GM21737 (cell line): ENCODE measurements around the gene PLCH2.

Experiments
- ATAC-seq: cut with Tn5 transposase; IDR thresholded peaks from one replicate; pipeline ENCODE4 v1.9.1; 2021; ENCODE audit warnings: mild to moderate bottlenecking, moderate library complexity; ENCODE audit not compliant: unreplicated experiment

PLCH2 gene

DNA sequence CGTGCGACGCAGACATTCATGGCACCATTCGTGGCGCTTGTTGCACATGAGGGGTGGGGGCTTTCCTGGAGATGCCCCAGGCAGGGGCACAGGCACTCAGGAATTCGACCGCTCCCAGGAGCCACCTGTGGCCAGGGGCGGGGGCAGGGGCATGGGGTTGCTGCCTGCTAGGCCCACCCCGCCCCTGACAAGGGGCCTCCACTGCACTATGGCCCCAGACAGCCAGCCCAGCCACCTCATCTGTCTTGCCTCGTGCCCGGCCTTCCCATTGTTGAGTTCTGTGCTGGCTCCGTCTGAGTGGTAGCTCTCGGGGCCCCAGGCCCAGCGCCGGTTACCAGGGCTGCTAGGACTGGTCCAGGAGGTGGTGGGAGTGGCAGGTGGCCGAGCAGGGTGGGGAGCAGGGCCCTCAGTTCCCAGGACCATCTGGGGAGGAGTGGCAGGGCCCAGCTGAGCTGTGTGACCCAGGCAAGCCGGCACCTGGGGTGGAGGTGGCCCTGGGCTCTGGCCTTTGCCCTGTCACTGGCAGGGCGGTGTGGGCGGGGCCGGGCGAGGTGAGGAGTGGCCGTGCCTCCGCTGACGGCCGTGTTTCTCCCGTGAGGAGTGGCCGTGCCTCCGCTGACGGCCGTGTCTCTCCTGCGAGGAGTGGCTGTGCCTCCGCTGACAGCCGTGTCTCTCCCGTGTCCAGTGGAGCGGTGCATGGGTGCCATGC lies 1.9 kb downstream of the PLCH2 start:
- ATAC-seq: no peak

DNA sequence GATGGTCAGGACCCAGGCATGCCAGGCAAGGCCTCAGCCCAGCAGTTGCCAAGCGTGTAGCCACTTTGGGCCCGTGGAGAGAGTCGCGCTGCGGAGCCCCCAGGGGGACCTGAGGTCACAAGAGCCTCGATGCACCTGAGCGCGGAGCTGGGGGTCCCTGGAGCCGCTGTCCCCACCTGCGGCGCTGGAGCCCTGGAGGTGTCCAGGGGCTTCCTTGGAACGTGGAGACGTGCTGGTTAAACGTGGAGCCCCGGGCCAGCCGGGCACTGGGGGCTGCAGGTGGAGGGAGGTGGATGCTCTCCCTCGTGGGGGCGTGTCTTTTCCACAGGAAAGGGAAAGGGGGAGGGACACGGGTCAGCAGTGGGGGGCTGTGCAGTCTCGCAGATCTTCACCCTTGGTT lies 3.1 kb downstream of the PLCH2 start:
- no peak for ATAC-seq

DNA sequence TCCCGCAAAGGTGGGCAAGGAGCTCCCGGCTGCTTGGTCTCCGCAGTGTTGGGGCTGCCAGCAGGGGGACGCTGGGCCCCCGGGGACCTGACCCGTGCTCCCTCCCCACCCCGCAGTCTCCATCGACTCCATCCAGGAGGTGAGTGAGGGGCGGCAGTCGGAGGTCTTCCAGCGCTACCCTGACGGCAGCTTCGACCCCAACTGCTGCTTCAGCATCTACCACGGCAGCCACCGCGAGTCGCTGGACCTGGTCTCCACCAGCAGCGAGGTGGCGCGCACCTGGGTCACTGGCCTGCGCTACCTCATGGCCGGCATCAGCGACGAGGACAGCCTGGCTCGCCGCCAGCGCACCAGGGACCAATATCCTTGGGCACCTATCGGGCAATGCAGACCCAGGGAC lies 3.5 kb downstream of the PLCH2 start:
- no peak for ATAC-seq

DNA sequence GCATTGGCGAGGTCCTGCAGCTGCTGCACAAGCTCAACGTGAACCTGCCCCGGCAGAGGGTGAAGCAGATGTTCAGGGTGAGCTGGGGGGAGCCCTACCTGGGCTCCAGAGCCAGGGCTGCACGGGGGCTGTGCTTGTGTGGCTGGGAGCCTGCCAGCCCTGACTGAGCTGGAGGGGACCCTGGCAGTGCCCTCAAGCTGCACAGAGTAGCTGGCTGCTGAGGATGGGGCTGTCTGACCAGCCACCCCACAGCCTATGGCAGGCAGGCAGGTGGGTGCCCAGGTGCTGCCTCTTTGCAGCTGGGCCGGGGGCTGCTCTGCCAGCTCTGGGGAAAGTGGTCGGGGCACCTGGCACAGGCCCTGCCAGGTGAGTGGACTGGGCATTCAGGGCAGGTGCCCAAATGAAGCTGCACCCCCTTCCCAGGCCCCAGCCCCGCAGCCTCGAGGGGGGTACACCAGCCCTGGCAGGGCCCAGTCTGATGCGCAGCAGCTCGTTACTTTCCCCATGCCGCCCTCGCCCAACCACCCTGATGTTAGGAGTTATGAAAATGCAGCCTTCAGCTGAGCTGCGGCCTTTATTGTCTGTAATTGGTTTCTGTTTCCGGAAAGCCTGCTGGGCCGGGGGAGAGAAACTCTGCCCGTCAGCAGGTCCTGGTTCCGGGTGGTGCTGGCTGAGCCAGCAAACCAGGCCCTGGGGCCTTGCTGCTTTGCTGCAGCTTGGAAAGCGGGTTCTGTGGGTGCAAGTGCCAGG lies 4.3 kb downstream of the PLCH2 start:
- ATAC-seq: no peak

DNA sequence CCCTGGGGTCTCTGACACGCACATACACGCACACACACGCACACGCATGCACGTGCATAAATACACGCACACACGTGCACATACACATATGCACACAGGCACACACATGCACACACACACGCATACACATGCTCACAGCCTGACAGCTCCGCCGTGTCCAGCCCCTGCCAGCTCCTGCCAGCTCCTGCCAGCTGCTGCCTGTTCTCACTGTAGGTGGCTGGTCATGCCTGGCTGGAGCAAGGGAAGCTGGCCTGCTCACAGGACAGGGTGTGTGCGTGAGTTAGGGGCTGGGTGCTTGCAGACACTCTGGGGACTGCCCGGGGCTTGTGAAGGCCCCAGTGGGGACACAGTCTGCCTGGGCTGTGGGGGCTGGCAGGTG lies 4.9 kb downstream of the PLCH2 start:
- no peak for ATAC-seq

DNA sequence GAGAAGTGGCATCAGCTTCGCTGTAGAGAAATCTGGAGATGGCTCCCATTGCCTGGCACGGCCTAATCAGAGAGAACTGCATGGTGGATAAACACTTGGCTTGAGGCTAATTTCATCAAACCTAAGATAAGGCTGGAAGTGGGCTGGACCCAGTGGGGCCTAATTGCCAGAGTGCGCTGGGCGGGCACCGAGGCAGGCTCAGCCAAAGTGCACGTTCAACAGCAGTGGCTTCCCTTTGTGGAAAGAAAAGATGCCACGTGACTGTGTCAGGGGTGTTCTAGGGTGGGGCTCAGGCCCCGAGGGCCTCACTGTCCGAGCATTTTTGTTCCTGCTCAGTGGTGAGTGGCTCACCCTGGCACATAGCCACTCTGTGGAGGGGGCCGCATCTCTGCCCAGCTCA lies 5.8 kb downstream of the PLCH2 start:
- ATAC-seq: no peak

DNA sequence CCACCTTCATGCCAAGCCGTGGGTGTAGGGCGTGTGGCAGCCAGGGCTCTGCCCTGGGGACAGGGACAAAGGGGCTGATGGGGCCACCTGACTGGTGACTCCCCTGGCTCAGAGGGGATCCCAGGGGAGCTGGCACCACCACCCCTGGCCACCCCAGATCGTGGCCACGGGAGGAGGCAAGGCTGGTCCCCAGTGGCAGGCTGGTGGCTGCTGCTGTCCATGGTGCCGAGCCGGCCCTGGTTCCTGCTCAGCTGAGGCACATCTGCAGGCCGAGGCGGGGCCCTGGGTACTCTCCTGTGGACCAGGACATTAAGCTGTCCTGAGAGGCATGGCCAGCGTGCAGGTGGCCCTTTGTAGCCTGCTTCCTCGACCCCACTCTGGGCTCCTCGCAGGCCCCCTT lies 6.5 kb downstream of the PLCH2 start:
- ATAC-seq: no peak

DNA sequence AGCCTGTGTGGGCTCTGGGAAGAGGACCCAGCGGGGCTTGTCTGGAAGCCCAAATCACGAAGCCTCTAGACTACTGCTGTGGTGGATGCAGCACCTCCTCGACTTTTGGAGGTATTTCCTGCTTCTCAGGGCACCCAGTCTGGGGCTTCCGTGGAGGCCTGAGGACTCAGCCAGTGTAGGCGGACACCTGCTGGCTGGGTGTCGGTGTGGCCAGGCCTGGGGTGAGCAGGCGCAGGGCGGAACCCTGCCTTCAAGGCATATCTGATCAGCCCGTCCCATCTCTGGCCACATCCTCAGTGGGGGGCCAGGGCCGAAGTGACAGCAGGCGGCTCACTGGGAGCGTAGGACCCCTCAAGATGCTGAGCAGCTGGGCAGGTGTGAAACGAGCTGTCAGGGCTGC lies 6.9 kb downstream of the PLCH2 start:
- ATAC-seq: no peak

DNA sequence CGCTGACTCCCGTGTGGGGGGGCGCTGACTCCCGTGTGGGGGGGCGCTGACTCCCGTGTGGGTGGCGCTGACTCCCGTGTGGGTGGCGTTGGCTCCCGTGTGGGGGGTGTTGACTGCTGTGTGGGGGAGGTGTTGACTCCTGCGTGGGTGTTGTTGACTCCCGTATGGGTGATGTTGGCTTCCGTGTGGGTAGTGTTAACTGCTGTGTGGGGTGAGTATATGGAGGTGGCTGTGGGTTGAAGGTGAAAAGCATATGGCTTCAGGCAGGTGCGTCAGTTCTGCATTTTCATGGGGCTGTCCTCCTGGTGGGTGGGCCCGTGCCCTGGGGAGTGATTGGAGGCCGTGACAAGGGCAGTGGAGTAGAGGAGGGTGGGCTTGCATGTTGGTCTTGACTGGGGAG lies 7.9 kb downstream of the PLCH2 start:
- ATAC-seq: no peak

DNA sequence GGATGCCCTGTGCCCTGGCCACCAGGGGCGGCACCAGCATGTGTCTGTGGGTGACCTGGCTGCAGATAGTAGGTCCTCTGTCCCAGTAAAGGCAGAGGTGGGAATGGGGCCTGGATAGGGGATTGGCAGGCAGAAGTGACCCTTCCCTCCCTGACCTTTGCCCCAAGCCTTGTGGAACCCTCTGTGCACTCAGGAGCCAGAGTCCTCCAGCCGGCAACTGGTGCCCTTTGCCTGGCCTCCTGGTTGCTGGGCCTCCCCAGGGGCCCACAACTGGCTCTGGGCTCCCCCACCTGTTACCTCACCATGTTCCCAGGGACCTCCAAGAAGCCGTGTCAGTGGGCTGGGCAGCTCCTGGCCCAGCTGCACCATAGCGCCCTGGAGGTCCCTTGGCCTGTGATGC lies 10.0 kb downstream of the PLCH2 start:
- no peak for ATAC-seq

DNA sequence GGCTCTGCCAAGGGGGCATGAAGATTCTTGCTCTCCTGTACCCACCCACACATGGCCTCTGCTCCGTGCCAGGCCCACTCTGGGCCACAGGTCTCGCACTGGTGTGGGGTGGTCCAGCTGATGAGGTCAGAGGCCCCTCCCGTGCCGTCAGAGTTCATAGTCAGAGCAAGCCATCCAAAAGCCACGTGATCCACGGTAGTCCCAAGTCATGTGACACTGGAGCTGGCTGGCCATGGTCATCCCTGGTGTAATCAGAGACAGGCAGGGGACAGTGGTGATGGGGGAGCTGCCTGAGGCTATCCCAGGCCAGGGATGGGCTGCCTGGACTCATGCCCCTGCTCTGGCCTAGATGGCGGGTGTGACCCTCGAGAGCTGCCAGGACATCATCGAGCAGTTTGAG lies 10.5 kb downstream of the PLCH2 start:
- ATAC-seq: no peak

DNA sequence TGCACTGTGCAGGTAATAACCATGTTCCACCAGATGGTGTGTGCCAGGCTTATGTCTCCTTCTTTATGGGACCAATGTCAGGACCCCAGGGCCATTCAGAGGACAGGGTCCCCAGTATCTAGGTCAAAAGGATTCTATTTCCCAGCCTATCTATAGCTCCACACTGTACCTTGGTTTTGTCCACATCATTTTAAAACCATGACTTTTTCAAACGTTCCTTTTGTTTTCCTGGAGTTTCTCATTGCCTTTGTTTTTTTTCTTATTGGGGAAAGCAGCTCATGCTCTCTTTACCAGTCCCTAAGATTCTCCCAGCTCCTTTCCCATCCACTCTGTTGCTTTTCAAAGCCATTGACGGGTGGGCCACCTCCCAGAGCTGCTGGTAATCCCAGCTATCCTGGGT lies 12.6 kb downstream of the PLCH2 start:
- ATAC-seq: no peak

DNA sequence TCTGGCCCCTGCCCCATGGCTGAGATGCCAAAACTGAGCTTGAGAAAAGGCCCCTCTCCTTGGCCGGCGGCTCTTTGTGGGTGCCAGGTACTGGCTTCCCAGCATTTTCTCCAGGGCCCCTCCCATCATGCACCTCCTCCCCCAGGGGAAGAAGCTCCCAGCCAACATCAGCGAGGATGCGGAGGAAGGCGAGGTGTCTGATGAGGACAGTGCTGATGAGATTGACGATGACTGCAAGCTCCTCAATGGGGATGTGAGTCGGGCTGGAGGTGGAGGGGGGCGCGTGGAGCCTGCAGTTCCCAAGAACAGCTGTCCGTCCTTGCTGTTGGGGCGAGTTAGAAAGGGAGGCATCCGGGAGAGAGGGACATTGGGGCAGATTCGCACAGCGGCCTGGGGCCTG lies 13.5 kb downstream of the PLCH2 start:
- no peak for ATAC-seq

DNA sequence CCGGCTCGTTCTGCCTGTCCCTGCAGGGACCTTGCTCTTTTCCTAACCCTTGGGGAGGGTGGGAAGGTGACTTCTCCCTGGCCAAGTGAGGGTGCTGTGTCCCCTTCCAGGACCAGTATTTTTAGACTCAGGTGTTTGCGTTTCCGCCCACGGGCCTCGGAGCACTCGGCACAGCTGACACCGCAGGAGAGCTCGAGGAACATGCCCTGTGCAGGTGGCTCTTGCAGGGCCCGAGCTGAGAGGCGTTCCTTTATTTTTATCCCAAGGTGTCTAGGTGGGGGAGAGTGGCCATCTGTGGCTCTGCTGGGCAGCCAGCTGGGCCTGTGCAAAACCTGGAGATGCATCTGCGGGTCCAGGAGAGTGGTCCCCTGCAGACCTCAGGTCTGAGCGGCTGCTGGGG lies 16.0 kb downstream of the PLCH2 start:
- ATAC-seq: no peak

DNA sequence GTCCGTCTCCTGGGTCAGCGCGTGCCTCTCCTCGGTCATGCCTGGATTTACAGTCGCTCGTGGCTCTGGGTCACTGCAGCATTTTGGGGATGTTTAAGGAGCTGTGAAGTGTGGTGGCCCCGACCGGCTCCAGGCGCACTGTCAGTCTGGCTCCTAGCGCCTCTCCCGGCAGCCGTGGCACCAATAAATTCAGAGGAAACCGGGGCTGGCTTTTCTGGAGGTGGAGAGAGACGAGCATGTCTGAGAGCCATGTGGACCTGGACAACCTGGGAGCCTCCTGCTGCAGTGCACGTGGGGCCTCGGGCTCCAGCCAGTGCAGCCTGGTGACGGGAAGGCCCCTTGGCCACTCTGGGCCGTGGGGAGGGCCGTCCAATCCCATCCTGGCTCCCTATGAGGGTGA lies 17.1 kb downstream of the PLCH2 start:
- ATAC-seq: no peak

DNA sequence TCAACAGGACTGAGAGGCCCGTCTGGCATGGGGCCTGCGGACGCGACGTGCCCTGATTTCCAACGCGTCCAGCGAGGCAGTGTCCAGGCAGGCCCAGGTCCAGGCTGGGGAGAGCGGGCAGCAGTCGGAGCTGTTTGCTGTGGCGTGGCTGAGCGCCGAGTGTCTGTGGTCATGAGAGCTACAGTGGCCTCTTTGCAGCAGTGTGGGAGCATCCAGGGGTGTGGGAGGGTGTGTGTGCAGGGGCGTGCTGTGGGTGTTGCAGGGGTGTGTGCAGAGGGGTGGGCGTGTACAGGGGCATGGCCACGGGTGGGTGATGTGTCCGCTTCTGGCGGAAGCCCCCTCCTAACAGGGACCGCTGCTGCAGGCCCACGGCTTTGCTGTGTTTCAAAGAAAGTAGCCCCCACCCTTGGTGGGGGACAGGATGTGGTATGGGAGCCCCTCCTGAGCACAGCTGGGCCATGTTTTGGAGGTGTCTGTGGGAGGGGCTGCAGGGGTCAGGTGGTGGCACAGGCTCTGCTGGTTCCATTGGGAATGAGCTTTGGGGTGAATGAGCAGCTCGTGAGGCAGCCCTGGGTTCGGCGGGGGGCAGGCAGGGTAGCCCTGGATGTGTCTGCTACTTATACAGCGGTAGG lies 17.7 kb downstream of the PLCH2 start:
- no peak for ATAC-seq

DNA sequence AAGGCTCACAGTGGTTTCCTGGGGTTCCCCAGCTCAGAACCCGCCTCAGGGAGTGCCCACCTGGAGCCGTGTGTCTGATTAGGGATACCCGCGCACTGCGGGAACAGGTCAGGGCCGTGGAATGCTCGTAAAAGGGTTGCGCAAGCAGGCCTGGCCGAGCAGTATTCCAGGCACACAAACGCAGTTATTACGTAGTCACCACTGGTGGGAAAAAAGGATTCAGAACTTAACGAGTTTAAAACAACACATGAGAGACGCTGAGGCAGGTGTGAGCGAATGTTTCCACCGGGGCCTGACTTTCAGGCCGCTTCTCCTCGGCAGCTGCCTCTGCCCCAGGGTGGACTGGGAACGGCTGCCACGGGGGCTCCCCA lies 18.2 kb downstream of the PLCH2 start:
- ATAC-seq: no peak

DNA sequence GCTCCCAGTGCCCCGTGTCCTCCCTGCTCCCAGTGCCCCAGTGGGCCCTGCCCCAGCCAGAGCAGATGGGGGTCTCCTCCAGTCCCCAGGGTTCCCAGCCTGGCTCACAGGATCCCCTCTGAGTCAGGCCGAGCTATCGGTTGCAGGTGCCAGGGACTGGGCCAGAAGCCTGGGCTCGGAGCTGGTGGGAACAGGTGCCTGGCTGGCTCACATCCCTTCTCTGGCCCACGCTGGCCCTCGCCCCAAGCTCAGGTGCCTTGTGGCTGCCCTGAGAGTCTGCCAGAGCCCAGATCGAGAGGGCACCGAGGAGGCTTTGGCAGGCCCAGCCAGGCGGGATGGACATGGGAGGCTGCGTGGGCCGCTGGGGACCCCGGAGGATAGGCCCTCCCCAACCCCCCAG lies 18.9 kb downstream of the PLCH2 start:
- no peak for ATAC-seq

DNA sequence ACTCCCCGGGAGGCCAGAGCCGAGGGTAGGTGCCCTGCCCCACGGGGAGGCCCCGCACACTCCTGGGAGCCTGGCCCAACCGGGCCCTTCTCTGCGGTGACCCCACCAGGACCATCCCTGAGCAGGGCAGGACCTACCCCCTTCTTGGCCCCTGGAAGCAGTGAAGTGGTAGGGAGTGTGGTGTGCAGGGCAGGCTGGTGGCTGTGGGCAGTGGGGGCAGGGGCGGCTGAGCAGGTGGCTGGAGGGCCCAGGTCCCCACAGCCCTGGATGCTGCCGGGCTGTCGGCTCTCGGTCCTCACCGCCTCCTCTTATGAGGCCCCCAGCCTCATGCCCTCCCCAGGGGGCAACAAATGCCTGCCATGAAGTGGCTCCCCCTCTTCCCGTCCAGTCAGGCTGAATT lies 19.5 kb downstream of the PLCH2 start:
- no peak for ATAC-seq

DNA sequence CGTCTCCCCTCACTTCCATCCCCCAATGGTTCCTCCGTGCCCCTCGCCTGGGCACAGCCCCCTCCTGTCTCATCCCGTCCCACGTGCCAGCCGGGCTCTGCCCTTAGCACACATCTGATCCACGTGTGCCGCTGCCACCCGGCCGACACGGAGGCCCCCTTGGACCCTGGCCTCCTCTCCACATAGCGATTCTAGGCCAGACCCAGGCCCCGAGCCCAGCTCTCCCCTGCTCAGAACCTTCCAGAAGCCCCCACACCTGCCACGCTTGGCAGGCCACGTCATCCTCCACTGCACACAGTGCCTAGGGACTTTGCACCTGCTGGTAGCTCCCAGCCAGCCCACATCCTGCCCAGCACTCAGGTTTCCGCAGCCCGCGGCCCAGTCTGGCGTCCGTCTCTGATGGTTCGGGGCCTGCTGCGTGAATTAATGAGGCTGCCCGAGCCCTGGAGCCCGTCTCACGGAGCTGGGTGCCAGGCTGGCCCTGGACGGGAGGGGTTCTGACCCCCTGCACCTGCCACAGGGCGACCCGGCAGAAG lies 20.1 kb downstream of the PLCH2 start:
- no peak for ATAC-seq

DNA sequence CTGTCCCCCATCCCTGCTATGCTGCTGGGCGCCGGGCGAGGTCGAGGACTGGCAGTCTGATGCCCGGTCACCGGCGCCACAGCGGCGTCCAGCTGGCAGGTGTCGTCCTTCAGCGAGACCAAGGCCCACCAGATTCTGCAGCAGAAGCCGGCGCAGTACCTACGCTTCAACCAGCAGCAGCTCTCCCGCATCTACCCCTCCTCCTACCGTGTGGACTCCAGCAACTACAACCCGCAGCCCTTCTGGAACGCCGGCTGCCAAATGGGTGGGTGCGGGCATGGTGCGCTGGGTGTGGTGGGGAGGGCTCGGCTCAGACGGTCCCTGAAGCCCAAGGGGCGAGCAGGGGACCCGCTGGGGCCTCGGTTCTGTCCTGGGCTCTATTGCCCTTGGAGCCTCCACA lies 20.7 kb downstream of the PLCH2 start:
- no peak for ATAC-seq

DNA sequence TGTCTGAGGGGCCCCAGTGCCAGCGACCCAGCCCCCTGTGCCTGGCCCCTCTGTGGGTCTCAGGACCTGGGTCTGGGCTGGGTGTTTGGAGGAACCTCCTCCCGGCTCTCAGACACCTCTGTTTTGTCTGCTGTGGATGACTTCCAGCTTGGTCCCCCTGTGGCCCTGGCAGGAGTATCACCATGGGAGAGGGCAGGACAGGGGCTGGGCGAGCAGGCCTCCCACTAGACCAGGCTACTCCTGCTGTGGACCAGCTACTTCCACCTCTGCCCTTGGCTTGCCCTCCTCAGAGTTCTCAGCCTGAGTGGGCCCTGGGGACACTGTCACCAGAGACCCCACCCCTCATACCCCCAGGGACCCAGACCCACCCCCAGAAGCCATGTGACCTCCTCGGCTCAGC lies 21.8 kb downstream of the PLCH2 start:
- ATAC-seq: no peak
